Islet of Langerhans (tissue), 1 donor: ENCODE data around the gene HPCAL4.

ENCODE experiments used
- FAIRE-seq: peaks from one replicate; lab custom pipeline; 2011; peaks lifted over from hg19 to GRCh38; lab: Jason Lieb, UNC

The HPCAL4 gene

GRCh38 chr1:39675220-39675619 is 16.0 kb downstream of the HPCAL4 start:
- no peak for FAIRE-seq

DNA sequence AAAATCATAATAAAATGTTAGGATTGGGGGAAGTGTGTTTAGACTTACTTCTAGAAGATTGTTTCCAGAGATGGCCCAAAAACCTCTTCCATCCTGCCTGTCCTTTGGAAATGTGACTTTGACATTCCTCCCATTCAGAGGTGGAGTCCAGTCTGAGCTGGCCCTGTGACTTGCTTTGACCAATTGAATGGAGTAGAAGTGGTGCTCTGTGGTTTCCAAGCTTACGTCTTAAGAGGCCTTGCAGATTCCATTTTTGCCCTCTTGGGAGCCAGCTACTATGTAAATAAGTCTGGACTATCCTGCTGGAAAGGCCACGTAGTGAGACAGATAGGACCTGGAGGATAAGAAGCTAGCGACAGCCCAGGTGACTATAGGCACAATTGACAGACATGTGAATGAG is 18.0 kb downstream of the HPCAL4 start:
- no peak for FAIRE-seq

DNA sequence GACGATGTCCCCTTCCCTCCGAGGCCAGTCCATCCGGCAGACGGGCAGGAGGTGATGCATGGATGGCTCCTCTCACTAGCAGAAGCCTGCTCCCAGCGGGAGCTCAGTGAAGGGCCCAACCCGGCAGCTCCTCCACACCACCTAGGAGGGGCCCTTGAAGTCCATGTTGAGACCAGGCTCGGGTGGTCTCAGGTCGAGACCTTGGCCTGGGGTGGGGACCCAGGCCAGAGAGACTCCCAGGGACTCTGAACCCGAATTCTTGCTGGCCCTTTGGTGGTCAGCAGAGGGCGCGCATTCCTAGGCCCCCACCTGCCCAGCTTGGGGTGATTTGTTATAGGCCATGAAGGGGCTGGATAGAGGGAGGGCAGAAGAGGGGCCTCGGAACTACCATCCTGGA is 18.7 kb downstream of the HPCAL4 start:
- FAIRE-seq: no peak

DNA sequence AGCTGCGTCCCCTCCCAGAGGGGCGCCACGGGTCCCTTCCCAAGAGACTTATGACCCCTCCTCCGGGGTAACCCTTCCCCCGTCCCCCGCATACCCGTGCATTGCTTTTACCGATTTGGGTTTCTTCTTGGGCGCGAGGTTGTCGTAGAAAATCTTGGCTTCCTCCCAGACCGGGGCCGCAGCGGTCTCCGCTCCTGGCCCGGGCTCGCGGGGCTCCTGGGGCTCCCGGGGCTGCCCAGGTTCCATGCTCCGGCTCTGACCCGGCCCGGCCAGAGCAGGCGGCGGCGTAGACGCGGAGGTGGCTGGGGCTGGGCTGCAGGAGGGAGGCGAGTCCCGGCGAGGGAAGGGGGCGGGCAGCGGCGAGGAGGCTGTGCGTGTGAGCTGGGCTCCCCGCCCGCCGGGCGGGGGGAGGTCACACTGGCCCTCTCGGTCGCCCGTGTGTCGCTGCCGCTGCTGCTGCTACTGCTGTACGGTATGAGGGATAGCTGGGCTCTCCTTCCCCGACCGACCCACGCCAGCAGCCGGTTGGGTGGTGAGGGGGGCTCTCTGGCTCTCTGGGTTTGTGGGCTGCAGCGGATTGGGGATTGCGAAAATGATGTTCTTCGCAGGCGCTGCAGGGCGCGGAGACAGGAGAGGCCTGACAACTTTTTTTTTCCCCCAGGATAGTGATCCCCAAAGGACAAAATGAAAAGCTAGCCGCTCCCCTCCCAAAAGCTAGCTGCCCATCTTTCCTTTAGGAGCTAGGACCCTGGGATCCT is 19.3 kb downstream of the HPCAL4 start, which contains the start of gene NT5C1A:
Gene NT5C1A (minus strand): TSS at position 315 of the 758 bp plus-strand sequence. CDS start 69 bp downstream, at position 246.
- FAIRE-seq: no peak

GRCh38 chr1:39671433-39671792 is 19.8 kb downstream of the HPCAL4 start:
- no peak for FAIRE-seq

DNA sequence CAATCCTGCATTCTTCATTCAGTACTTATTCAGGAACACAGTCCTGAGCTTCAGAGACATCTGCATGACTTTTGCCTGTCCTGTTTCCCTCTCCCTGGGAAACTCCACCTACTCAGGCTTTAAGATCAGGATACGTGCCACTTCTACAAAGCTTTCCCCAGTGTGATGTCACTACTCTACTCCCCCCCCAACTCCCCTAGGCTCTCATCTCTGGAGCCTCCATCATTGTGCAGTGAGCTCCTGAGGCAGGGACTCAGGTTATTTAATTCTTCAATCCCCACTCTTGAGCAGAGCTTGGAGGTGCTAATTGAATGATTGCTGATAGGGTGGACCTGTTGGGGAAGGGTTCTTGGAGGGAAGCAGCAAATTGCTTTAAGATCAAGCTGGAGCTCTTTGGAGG is 20.5 kb downstream of the HPCAL4 start:
- no peak for FAIRE-seq

DNA sequence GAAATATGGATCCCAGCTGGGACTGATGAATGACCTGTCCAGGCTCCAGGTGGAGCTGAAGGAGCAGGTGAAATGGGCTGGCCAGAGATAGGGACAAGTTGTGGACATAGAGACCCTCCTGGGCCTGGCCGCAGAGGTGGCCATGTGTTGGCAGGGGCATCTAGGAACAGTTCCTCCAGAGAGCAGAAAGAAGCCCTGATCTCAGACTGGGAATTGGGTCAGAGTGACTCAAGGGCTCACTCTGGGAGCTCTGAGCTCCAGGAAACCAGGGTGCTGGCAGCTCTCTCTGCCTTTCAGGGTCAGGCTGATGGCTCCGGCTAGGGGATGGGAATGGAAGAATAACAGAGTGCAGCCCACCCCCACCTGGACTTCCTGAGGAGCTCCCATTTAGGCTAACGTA is 22.3 kb downstream of the HPCAL4 start:
- FAIRE-seq: no peak

- FAIRE-seq: no peak
Observed at GRCh38 chr1:39668111-39668510, 23.1 kb downstream of the HPCAL4 start.

GRCh38 chr1:39666772-39667171 is 24.5 kb downstream of the HPCAL4 start:
- FAIRE-seq: no peak

DNA sequence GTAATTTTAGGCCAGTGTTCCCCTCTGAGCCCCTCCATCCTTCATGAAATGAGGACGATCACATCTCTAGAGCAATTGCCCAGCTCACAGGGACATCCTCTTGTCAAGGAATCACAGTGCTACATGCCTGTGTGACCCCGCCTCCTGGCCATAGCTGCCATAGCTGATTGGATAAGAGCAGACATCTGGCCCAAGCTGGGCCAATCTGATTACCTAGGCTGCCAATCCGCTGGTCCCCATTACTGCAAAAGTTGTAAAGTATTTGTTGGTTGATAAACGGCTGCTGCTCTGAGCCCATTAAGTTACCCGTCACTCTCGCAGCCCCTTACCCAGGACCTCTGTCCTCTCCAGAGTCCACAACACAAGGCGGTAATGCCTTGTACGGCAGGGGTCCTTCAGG is 27.7 kb downstream of the HPCAL4 start:
- FAIRE-seq: no peak

DNA sequence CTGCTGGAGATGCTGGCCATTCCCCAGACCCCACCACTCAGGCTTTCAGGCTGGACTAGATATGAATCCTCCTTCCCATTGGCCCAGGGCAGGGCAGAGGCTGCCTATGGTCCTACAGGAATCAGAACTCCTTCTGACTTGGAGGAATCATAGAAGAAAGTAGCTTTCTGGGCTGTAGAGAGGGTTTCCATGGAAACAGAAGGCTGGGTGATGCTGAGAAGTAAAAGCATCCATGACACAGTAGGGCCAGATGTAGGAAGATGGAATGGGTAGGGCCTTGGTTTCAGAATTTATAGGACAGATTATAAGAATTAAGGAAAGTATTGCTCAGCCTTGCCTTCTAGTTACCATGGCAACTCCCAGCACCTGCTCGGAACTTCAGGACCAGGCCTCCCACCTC is 28.4 kb downstream of the HPCAL4 start:
- no peak for FAIRE-seq

DNA sequence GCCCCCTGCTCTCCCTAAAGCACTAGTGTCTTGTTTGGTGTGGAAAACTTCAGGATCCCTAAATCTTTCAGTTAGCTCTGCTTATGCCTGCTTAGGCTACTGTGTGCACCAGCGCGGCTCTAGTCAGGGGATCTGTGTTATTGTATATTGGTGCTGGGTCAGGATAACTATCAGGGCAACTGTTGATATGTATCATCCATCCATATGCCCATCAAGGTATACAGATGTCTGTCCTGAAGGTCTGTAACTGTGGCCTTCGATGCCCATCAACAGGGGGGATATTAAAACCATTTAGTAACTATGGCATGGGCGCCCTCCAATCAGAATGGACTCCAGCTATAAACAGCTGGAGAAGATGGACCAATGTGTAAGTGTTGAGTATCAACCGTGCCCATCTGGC is 31.7 kb downstream of the HPCAL4 start:
- no peak for FAIRE-seq

GRCh38 chr1:39659110-39659509 is 32.1 kb downstream of the HPCAL4 start:
- no peak for FAIRE-seq

DNA sequence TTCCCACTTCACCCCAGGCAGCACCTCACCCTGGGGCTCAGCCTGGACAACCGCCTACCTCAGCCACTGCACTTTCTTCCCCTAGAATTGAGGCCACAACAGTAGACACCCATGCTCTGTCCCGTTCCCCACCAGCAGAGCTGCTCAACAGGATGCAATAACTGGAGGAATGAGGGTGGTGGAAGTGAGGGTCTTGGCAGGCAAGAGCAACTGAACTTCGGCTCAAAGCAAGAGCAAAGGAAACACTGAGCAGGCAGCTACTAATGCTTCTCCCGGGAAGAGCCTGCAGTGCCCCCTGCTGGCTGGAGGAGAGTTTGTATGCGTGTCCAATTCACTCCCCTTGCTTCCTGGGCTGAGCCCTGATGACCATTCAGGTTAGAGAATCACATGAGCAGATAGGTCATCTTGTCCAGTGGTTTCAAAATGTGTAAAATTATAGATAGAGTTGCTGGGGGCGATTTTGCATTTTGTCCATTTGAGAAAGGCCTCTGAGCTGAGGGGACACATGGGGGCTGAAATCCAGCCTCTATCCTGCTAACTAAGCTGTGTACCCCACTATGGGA is 33.2 kb downstream of the HPCAL4 start:
- no peak for FAIRE-seq

- no peak for FAIRE-seq
Observed at GRCh38 chr1:39657402-39657801, 33.8 kb downstream of the HPCAL4 start.

GRCh38 chr1:39656391-39656790 is 34.8 kb downstream of the HPCAL4 start:
- FAIRE-seq: no peak

- FAIRE-seq: no peak
Observed at GRCh38 chr1:39655578-39656268, 35.5 kb downstream of the HPCAL4 start.

DNA sequence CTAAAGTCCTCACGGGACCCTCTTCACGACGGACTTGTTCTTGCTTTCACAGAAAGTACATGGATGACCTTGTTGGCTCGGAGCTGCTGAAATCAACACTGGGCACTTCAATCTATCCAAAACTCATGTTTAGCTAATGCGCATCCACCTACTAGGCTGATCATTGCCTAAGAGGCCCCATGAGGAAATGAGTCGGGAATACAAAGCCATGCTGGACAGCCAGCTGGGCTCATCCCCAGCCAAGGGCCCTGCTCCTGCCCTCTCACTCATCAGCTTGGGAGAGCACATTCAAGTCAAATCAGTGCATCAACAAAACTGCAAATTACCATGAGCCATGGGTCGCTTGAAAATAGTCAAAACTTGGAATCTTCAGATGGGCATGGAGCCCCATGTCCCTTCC is 36.9 kb downstream of the HPCAL4 start:
- no peak for FAIRE-seq

- peak; percentile 24 for FAIRE-seq
Observed at GRCh38 chr1:39653546-39654031, 37.6 kb downstream of the HPCAL4 start.

DNA sequence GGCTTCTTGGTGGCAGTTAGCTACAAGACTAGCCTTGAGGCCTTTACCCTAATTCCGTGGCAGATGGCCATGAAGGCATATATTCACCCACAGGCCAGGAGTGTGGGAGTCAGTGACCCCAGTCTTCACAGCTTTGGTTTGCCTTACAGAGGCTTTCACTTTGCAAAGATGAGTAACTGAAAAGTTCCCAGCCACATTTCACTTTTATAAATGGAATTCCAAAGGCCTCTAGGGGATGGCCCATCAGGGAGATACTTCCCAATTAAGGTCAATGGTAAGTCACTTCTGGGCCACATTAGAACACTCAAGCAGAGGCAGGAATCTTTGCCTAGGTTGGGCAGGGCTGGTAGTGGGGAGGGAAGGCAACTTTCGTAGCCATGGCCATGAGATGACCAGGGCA is 38.7 kb downstream of the HPCAL4 start:
- no peak for FAIRE-seq

DNA sequence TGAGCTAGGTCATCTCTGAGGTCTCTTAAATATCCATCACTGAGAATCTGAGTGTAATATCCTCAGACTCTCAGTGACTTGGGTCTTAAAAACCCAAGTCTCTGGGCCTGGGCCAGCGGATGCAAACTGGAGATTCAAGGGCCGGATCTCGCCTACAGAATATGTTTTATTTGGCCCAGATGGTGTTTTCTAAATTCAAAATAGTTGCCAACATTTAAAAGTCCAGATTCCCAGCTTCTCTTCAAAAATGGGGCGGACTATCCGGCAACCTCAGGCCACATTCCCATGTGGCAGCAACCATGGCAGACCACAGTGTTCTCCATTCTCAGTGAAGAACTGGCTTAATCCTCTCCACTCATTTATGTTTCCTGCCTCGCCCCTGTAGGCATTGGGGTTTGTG is 39.1 kb downstream of the HPCAL4 start:
- FAIRE-seq: no peak

GRCh38 chr1:39650431-39650830 is 40.8 kb downstream of the HPCAL4 start:
- no peak for FAIRE-seq

DNA sequence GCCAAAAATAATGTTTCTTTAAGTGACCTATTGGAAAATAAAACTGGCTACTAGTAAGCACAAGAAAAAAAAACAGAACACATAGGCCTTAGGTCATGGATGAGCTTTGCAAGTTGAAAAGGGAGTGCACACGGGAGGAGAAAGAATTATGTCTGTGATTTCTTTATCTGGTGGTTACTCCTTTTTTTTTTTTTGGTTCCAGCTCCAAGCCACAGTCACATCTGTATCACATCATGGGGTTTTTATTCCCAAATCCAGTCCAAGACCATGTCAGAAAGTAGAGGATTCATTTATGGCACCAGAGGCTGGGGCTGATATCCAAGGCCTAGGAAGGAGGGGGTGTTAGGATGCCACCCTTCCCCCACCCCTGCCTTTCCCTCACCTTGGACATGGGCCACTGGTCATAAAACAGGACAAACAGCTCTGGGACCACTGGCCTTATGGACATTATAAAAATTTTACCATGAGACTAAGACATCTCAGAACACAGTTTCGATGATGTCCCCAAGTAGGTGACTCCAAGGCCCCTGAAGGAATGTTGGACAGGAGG is 41.5 kb downstream of the HPCAL4 start:
- no peak for FAIRE-seq
